IMR-90 (cell line): ENCODE data around the gene NCOA7. TPM values are rescaled to one million over a fixed set of nuclear protein-coding genes. Genes with fewer than 3 reads are reported as not detected.
A peak's percentile ranks its signal among the peaks of the same experiment; 100 is the strongest.

Source experiments
- ATAC-seq: fragments of 200-7000 bp; cut with Tn5 transposase; 2 replicates; pipeline ENCODE4 v1.9.1; 2020; ENCODE audit warnings: low read depth, mild to moderate bottlenecking, moderate library complexity
- BruUV-seq: library from RNA; stranded (reverse); fragments of 400-500 nt; replicated peaks from 2 replicates; lab custom pipeline; 2021; lab: Mats Ljungman, UMichigan
- CTCF ChIA-PET: fragments of 300-600 bp; formaldehyde crosslinking; extraction: SDS; loops from one replicate; lab custom pipeline; 2021; ENCODE audit warnings: antibody characterized with exemption; lab: Yijun Ruan, JAX
- POLR2A ChIA-PET: fragments of 300-600 bp; sonication (Branson Sonifier 250); formaldehyde crosslinking; loops from one replicate; lab custom pipeline; 2022; ENCODE audit warnings: antibody characterized with exemption; ENCODE audit not compliant: unreplicated experiment; lab: Charles Lee
- DNase-seq: peaks from one replicate; pipeline ENCODE4 v3.0.0; 2013
- H2AFZ ChIP-seq: replicated peaks from 2 replicates; pipeline ENCODE3; 2013; ENCODE audit warnings: low read length, mild to moderate bottlenecking; ENCODE audit not compliant: poor library complexity
- H2AK5ac ChIP-seq: 2 replicates; pipeline ENCODE4 v1.6.1; 2013; ENCODE audit warnings: low read depth, low read length, inconsistent platforms
- H2AK9ac ChIP-seq: replicated peaks from 2 replicates; pipeline ENCODE3; 2013; ENCODE audit warnings: mild to moderate bottlenecking, low read depth, low read length, moderate library complexity; ENCODE audit not compliant: poor library complexity
- H2BK120ac ChIP-seq: 2 replicates; pipeline ENCODE4 v1.6.1; 2013; ENCODE audit warnings: low read depth, low read length, inconsistent platforms
- H2BK15ac ChIP-seq: 3 replicates; pipeline ENCODE4 v1.6.1; 2013; ENCODE audit warnings: low read depth, low read length, inconsistent platforms
- H2BK20ac ChIP-seq: 2 replicates; pipeline ENCODE4 v1.6.1; 2013; ENCODE audit warnings: low read depth, mild to moderate bottlenecking, inconsistent platforms, low read length, moderate library complexity
- H2BK5ac ChIP-seq: 2 replicates; pipeline ENCODE4 v1.6.1; 2013; ENCODE audit warnings: mild to moderate bottlenecking, low read depth, low read length, inconsistent platforms; ENCODE audit not compliant: poor library complexity, severe bottlenecking
- H3K14ac ChIP-seq: replicated peaks from 2 replicates; pipeline ENCODE4 v1.6.1; 2013; ENCODE audit warnings: low read depth, low read length, inconsistent platforms
- H3K18ac ChIP-seq: 2 replicates; pipeline ENCODE4 v1.6.1; 2013; ENCODE audit warnings: low read depth, low read length, control low read depth
- H3K23ac ChIP-seq: 2 replicates; pipeline ENCODE4 v1.6.1; 2013; ENCODE audit warnings: low read depth, low read length, inconsistent platforms
- H3K27ac ChIP-seq: 2 replicates; pipeline ENCODE4 v1.5.1; 2013; ENCODE audit warnings: mild to moderate bottlenecking, control low read depth, low read length; ENCODE audit not compliant: insufficient read depth
- H3K27me3 ChIP-seq: 2 replicates; pipeline ENCODE4 v1.6.1; 2013; ENCODE audit warnings: low read length; ENCODE audit not compliant: control insufficient read depth, insufficient read depth
- H3K36me3 ChIP-seq: 2 replicates; pipeline ENCODE4 v1.6.1; 2013; ENCODE audit warnings: low read length, mixed read lengths; ENCODE audit not compliant: control insufficient read depth, insufficient read depth
- H3K4ac ChIP-seq: 2 replicates; pipeline ENCODE4 v1.6.1; 2013; ENCODE audit warnings: low read depth, low read length, inconsistent platforms
- H3K4me1 ChIP-seq: 2 replicates; pipeline ENCODE4 v1.6.1; 2013; ENCODE audit warnings: low read length, mixed read lengths; ENCODE audit not compliant: control insufficient read depth, insufficient read depth
- H3K4me2 ChIP-seq: 2 replicates; pipeline ENCODE4 v1.6.1; 2013; ENCODE audit warnings: low read depth, mild to moderate bottlenecking, control low read depth, low read length, moderate library complexity
- H3K4me3 ChIP-seq: 2 replicates; pipeline ENCODE4 v1.5.1; 2013; ENCODE audit warnings: low read depth, mild to moderate bottlenecking, control low read depth, low read length, moderate library complexity; ENCODE audit not compliant: insufficient read depth
- H3K56ac ChIP-seq: 2 replicates; pipeline ENCODE4 v1.6.1; 2013; ENCODE audit warnings: low read length, inconsistent platforms; ENCODE audit not compliant: insufficient read depth; ENCODE audit errors: extremely low read depth
- H3K79me1 ChIP-seq, 2 experiments: 2 replicates each; pipeline ENCODE4 v1.6.1; 2013; ENCODE audit warnings: low read length in 2 of 2, inconsistent platforms in 1 of 2, low read depth in 1 of 2
- H3K9ac ChIP-seq: 2 replicates; pipeline ENCODE4 v1.6.1; 2013; ENCODE audit warnings: low read depth, low read length, control low read depth
- H3K9me1 ChIP-seq: 2 replicates; pipeline ENCODE4 v1.6.1; 2013; ENCODE audit warnings: low read length, inconsistent platforms; ENCODE audit not compliant: insufficient read depth
- H3K9me3 ChIP-seq: 2 replicates; pipeline ENCODE4 v1.6.1; 2013; ENCODE audit warnings: low read length; ENCODE audit not compliant: control insufficient read depth, insufficient read depth
- H4K20me1 ChIP-seq: 2 replicates; pipeline ENCODE4 v1.6.1; 2013; ENCODE audit warnings: low read length, inconsistent platforms; ENCODE audit not compliant: insufficient read depth
- H4K5ac ChIP-seq: 2 replicates; pipeline ENCODE4 v1.6.1; 2013; ENCODE audit warnings: mild to moderate bottlenecking, low read depth, low read length, control low read depth
- H4K8ac ChIP-seq, 2 experiments: 2 replicates each; pipeline ENCODE4 v1.6.1; 2013; ENCODE audit warnings: low read depth in 2 of 2, low read length in 2 of 2, control low read depth in 1 of 2, inconsistent platforms in 1 of 2
- H4K91ac ChIP-seq: 2 replicates; pipeline ENCODE4 v1.6.1; 2013; ENCODE audit warnings: low read depth, low read length, inconsistent platforms; ENCODE audit not compliant: insufficient read depth
- CHD1 ChIP-seq: IDR thresholded peaks from 2 replicates; pipeline ENCODE4 v1.6.1; 2012; ENCODE audit warnings: low read depth, low read length, improper control_type of control experiment
- CTCF ChIP-seq: conservative IDR thresholded peaks from 2 replicates; pipeline ENCODE4 v1.5.1; 2012; ENCODE audit warnings: mild to moderate bottlenecking, low read depth, low read length, improper control_type of control experiment
- NFE2L2 ChIP-seq: fragments of 150-350 bp; IDR thresholded peaks from 2 replicates; pipeline ENCODE4 v1.6.1; 2016; ENCODE audit warnings: low read depth, mild to moderate bottlenecking, low read length
- POLR2A ChIP-seq: IDR thresholded peaks from 2 replicates; pipeline ENCODE4 v1.6.1; 2012; ENCODE audit warnings: mild to moderate bottlenecking, low read depth, low read length
- RAD21 ChIP-seq: IDR thresholded peaks from 2 replicates; pipeline ENCODE4 v1.6.1; 2012; ENCODE audit warnings: low read length, improper control_type of control experiment
- RFX5 ChIP-seq: IDR thresholded peaks from 2 replicates; pipeline ENCODE4 v1.8.0; 2012; ENCODE audit warnings: low read depth, mild to moderate bottlenecking, low read length, moderate library complexity
- WGBS, 2 experiments: methylation state at CpG; one replicate each; pipeline versions ENCODE4 v1.1.5 to v1.1.7; 2013; ENCODE audit warnings: missing lambda C conversion rate in 2 of 2; ENCODE audit not compliant: insufficient read length in 1 of 2; ENCODE audit errors: extremely low coverage in 2 of 2; 5-methylcytosine and 5-hydroxymethylcytosine counted together
- dilution Hi-C: fragments of 300-500 bp; cut with HindIII; formaldehyde crosslinking; loops from one replicate; pipeline ENCODE4 v1.14.3; 2018; ENCODE audit warnings: low sequenced_read_pairs; ENCODE audit not compliant: unreplicated experiment
- in situ Hi-C: fragments of 300-500 bp; cut with MboI; formaldehyde crosslinking; loops from 3 replicates; pipeline ENCODE4 v1.14.3; 2019; ENCODE audit warnings: low sequenced_read_pairs, inconsistent platforms, mixed read lengths
- intact Hi-C: fragments of 100-400 bp; cut with micrococcal nuclease; formaldehyde crosslinking; loops from 2 replicates; pipeline ENCODE4 v1.10.0; 2022
- polyA plus RNA-seq, 3 experiments: library from polyadenylated mRNA; depleted of rRNA; stranded (reverse); fragments of >200 nt; gene quantifications; 2 replicates each; pipeline ENCODE4 v1.2.3, GENCODE V29; 2012; ENCODE audit warnings: low replicate concordance in 1 of 3
- total RNA-seq: library from RNA; depleted of rRNA; stranded (reverse); fragments of >200 nt; gene quantifications from 2 replicates; pipeline ENCODE4 v1.2.3, GENCODE V29; 2012

NCOA7 gene
- total and polyA plus RNA-seq, 2 of the 4 experiments (the other 2 are of a cell fraction): 12.6 to 12.9 TPM

GRCh38 chr6:125789167-125789566 lies 1.6 kb upstream of the NCOA7 start:
- H2BK20ac ChIP-seq: no peak overlapping the region
- H3K36me3 ChIP-seq: no peaks in the 10 kb centered on the region
- dilution Hi-C loops (no loop called here), in situ Hi-C loops (loop anchor here (5.0 kb wide), 1 partner anchor 168 kb away; the partner anchor contains the start of gene HINT3), intact Hi-C loops (no loop called here)
- H4K20me1 ChIP-seq: no peaks in the 10 kb centered on the region
- H3K4me2 ChIP-seq: no peak overlapping the region
- H2AK5ac ChIP-seq: no peak overlapping the region
- ChIA-PET POLR2A (no interaction called here), CTCF (interaction anchor here (1.0 to 4.9 kb wide), 3 partner anchors 8 to 167 kb away, joined by 3 to 45 read pairs (median 18); partner anchors contain the start of gene HINT3)
- peaks cover 8% of the 10 kb centered on the region for H3K4me1 ChIP-seq
- no peak overlapping the region for H3K4ac ChIP-seq
- TF ChIP-seq CHD1 (no peak), NFE2L2 (no peak), CTCF (no peak), RFX5 (no peak), RAD21 (no peak), POLR2A (no peak)
- no peak overlapping the region for H2AK9ac ChIP-seq
- no peak for DNase-seq
- H3K79me1 ChIP-seq: peaks cover 3 to 16% of the 10 kb centered on the region in 2 experiments; a peak in 2 of 4 replicates
- H2AFZ ChIP-seq: no peak overlapping the region
- H2BK15ac ChIP-seq: no peak overlapping the region
- no peak overlapping the region for H3K23ac ChIP-seq
- H3K56ac ChIP-seq: no peak overlapping the region
- H3K14ac ChIP-seq: no peak overlapping the region
- H3K18ac ChIP-seq: no peak overlapping the region
- 86% methylated on average over 1 of the region's 1 CpG; no CpG with 5 or more reads in 1 of the 2 experiments for WGBS, 2 experiments
- ATAC-seq: no peak
- H4K91ac ChIP-seq: no peak overlapping the region
- peak overlapping the region in 1 of 2 experiments; percentile 98; a peak in 2 of 4 replicates for H4K8ac ChIP-seq
- no peaks in the 10 kb centered on the region for H3K27me3 ChIP-seq
- no peak overlapping the region for H4K5ac ChIP-seq
- H2BK120ac ChIP-seq: no peak overlapping the region
- H3K9ac ChIP-seq: no peak overlapping the region
- no peak overlapping the region for H3K4me3 ChIP-seq
- H3K27ac ChIP-seq: no peak overlapping the region
- no peak overlapping the region for H2BK5ac ChIP-seq
- no TSS peak for BruUV-seq
- H3K9me1 ChIP-seq: no peaks in the 10 kb centered on the region
- no peaks in the 10 kb centered on the region for H3K9me3 ChIP-seq
